Measurements from ENCODE around the gene CAV1.

CAV1 gene

GRCh38 chr7:116505278-116505677, 19.6 kb upstream of the CAV1 start:
- no peak for DNase-seq

- no peak for DNase-seq
These were observed 19.0 kb upstream of the CAV1 start for GRCh38 chr7:116505823-116506222.

GRCh38 chr7:116509982-116510579, 14.8 kb upstream of the CAV1 start:
- no peak for DNase-seq

GRCh38 chr7:116510795-116511194, 14.0 kb upstream of the CAV1 start:
- DNase-seq: no peak

GRCh38 chr7:116511552-116512519, 13.0 kb upstream of the CAV1 start:
- DNase-seq: peak; percentile 38 to 59

GRCh38 chr7:116512520-116513188, 12.2 kb upstream of the CAV1 start:
- no peak for DNase-seq

GRCh38 chr7:116515584-116515983, 9.3 kb upstream of the CAV1 start:
- no peak for DNase-seq

GRCh38 chr7:116516324-116516723, 8.5 kb upstream of the CAV1 start:
- DNase-seq: no peak

- DNase-seq: no peak
These were observed 7.2 kb upstream of the CAV1 start for GRCh38 chr7:116517626-116518025.

GRCh38 chr7:116518961-116519360, 5.9 kb upstream of the CAV1 start:
- DNase-seq: no peak

- no peak for DNase-seq
These were observed 3.7 kb upstream of the CAV1 start for GRCh38 chr7:116521046-116521664.

- peak; percentile 35 to 51 for DNase-seq
These were observed 2.6 kb upstream of the CAV1 start for GRCh38 chr7:116522247-116522646.

- DNase-seq: no peak
These were observed 621 bp upstream of the CAV1 start for GRCh38 chr7:116524221-116524608.

GRCh38 chr7:116525298-116525912, 569 bp downstream of the CAV1 start:
- peak; percentile 17 to 66 for DNase-seq

GRCh38 chr7:116525913-116526861, 1.4 kb downstream of the CAV1 start:
- DNase-seq: peak; percentile 71 to 91

GRCh38 chr7:116526897-116527296, 2.1 kb downstream of the CAV1 start:
- DNase-seq: no peak

GRCh38 chr7:116527521-116527920, 2.7 kb downstream of the CAV1 start:
- no peak for DNase-seq

GRCh38 chr7:116528008-116528789, 3.4 kb downstream of the CAV1 start:
- DNase-seq: no peak

- DNase-seq: no peak
These were observed 4.4 kb downstream of the CAV1 start for GRCh38 chr7:116529250-116529649.

GRCh38 chr7:116530107-116530820, 5.4 kb downstream of the CAV1 start:
- DNase-seq: no peak
